Thyroid gland (tissue), 4 donors: ENCODE results near the gene PTPN14. TPM values are rescaled to one million over a fixed set of nuclear protein-coding genes. Genes with fewer than 3 reads are reported as not detected.

Source experiments
- DNase-seq, 2 donors: peaks; one replicate each; pipeline ENCODE4 v3.0.0-alpha.2; 2019
- H3K27ac ChIP-seq, 3 donors: fragments of 200-600 bp; sonication (generic); 1 replicate in 2 of 3; 2 replicates in 1 of 3; pipeline ENCODE4 v1.5.1; 2016 to 2019; ENCODE audit warnings: mild to moderate bottlenecking in 1 of 3, moderate library complexity in 1 of 3
- H3K27me3 ChIP-seq: fragments of 200-600 bp; sonication (generic); one replicate; pipeline ENCODE4 v1.5.1; 2019
- H3K36me3 ChIP-seq, 2 donors: fragments of 200-600 bp; sonication (generic); one replicate each; pipeline ENCODE4 v1.5.1; 2016 to 2019
- H3K4me1 ChIP-seq, 2 donors: fragments of 200-600 bp; sonication (generic); one replicate each; pipeline ENCODE4 v1.5.1; 2017 to 2019
- H3K4me3 ChIP-seq, 3 donors: fragments of 200-600 bp; sonication (generic); replicated peaks in 1 of 3; 1 replicate in 2 of 3; 2 replicates in 1 of 3; pipeline ENCODE4 v1.5.1; 2016; ENCODE audit warnings: mild to moderate bottlenecking in 1 of 3
- H3K9me3 ChIP-seq: fragments of 200-600 bp; sonication (generic); one replicate; pipeline ENCODE4 v1.5.1; 2017
- POLR2A ChIP-seq, 2 donors: fragments of 450-650 bp; IDR thresholded peaks; one replicate each; pipeline ENCODE4 v1.6.1; 2017; ENCODE audit warnings: antibody characterized with exemption in 2 of 2, mild to moderate bottlenecking in 2 of 2, moderate library complexity in 1 of 2
- WGBS, 2 donors: methylation state at CpG; one replicate each; pipeline ENCODE4 v1.1.5; 2017; 5-methylcytosine and 5-hydroxymethylcytosine counted together
- intact Hi-C: fragments of 100-400 bp; cut with DNase I; formaldehyde crosslinking; loops from one replicate; pipeline ENCODE4 v1.15.1; 2023
- total RNA-seq, 4 donors: library from RNA; depleted of rRNA; stranded (reverse); fragments of >200 nt; gene quantifications; one replicate each; pipeline ENCODE4 v1.2.3, GENCODE V29; 2016
- TF ChIP-seq, protein P1 (sequence below), 6 experiments: fragments of 200-600 bp in 3 of 6; fragments of 450-650 bp in 3 of 6; sonication (generic) in 3 of 6; IDR thresholded peaks; one replicate each; pipeline ENCODE4 v1.5.1; 2016 to 2019; ENCODE audit warnings: antibody characterized with exemption in 6 of 6, mild to moderate bottlenecking in 2 of 6, inconsistent platforms in 1 of 6, moderate library complexity in 1 of 6

Gene PTPN14
- total RNA-seq, 4 donors from 2014 or later: 28.1 to 33.4 (median 31.8) TPM

DNA sequence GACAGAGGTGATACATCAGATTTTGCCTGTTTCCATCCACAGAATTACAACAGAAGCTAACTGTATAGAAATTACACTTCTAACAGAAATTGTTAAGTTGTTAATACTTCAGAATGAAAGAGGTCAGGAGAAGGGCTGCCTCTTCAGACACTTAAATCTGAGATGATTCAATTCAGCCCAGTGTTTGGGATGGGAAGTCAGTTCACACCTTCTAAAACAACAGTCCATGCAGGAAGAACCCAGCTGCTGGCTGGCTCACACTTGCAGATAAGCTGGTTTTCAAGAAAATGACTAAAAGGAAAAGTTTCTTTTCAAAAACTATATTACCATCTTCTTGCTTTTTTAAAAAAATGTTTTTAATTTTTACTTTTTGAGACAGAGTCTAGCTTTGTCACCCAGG, 138.1 kb downstream of the PTPN14 start:
- no peak for DNase-seq
- Histone ChIP-seq H3K36me3 (no peaks in the 10 kb centered on the region), H3K4me1 (peaks cover 12 to 14% of the 10 kb centered on the region in 2 donors), H3K9me3 (no peaks in the 10 kb centered on the region), H3K27me3 (no peaks in the 10 kb centered on the region), H3K27ac (no peak overlapping the region), H3K4me3 (no peak overlapping the region)
- TF ChIP-seq, protein P1, sequence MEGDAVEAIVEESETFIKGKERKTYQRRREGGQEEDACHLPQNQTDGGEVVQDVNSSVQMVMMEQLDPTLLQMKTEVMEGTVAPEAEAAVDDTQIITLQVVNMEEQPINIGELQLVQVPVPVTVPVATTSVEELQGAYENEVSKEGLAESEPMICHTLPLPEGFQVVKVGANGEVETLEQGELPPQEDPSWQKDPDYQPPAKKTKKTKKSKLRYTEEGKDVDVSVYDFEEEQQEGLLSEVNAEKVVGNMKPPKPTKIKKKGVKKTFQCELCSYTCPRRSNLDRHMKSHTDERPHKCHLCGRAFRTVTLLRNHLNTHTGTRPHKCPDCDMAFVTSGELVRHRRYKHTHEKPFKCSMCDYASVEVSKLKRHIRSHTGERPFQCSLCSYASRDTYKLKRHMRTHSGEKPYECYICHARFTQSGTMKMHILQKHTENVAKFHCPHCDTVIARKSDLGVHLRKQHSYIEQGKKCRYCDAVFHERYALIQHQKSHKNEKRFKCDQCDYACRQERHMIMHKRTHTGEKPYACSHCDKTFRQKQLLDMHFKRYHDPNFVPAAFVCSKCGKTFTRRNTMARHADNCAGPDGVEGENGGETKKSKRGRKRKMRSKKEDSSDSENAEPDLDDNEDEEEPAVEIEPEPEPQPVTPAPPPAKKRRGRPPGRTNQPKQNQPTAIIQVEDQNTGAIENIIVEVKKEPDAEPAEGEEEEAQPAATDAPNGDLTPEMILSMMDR (IDR thresholded peaks at IDR 0.05): no peak
- TF ChIP-seq POLR2A (IDR thresholded peaks at IDR 0.05): no peak
- intact Hi-C loops: no loop called here

DNA sequence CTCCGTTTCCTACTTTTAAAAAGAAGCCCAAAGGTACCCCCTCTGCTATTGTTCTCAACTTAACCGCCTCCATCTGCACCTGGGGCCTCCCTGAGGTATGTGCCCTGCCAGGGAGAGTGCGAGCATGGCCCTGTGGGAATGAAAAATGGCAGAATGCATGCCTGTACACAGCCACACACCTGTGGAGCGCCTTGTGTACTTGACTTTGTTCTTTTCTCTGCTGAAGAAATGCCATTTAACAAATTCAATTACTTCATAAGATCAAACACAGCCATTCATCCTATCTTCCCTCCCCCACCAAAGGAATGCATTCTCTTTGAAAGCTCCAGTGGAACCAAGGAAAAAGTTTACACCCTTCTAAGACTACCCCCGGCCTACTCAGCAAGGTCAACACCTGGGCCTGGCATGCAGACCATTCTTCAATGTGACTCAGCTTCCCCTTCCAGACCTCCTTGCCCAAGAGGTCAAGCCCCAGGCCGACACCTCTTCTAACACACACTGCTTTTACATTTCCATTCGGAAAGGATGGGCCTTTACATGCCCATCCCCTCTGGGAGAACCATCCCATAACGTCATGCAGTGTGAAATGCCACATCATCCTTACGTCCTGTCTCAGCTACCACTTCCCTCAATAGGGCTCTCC, 146.7 kb downstream of the PTPN14 start:
- TF ChIP-seq, protein P1 (IDR thresholded peaks at IDR 0.05): no peak
- TF ChIP-seq POLR2A (IDR thresholded peaks at IDR 0.05): no peak
- intact Hi-C loops: no loop called here
- DNase-seq: no peak
- WGBS, 2 donors: 84 to 86% methylated on average over 9 of the region's 9 CpGs
- Histone ChIP-seq H3K4me1 (peaks cover 0 to 10% of the 10 kb centered on the region in 2 donors), H3K27ac (no peak overlapping the region), H3K9me3 (no peaks in the 10 kb centered on the region), H3K36me3 (peaks cover 0 to 2% of the 10 kb centered on the region in 2 donors), H3K27me3 (no peaks in the 10 kb centered on the region), H3K4me3 (no peak overlapping the region)

DNA sequence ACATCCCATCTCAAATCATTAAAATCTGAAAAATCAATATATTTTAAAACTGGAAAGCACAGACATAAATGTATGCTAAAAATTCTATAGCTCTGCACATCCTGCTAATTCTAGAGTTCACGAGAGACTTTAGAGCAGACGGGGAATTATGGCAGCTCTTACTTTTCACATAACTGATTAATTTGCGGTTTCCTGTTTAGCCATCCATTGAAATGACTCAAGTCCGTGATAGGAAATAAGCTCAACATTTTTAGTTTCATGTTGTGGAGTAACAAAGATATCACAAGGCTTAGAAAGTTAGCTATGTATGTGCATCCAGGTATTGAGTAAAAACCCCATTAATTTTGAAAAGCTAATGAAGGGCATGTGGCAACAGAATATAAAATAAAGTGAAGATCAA, 147.2 kb downstream of the PTPN14 start:
- no peak for DNase-seq
- Histone ChIP-seq H3K9me3 (no peaks in the 10 kb centered on the region), H3K4me3 (no peak overlapping the region), H3K4me1 (peaks cover 0 to 10% of the 10 kb centered on the region in 2 donors), H3K36me3 (peaks cover 0 to 2% of the 10 kb centered on the region in 2 donors), H3K27ac (no peak overlapping the region), H3K27me3 (no peaks in the 10 kb centered on the region)
- intact Hi-C loops: no loop called here
- no peak for TF ChIP-seq POLR2A (IDR thresholded peaks at IDR 0.05)
- TF ChIP-seq, protein P1 (IDR thresholded peaks at IDR 0.05): no peak
- WGBS, 2 donors: 73 to 80% methylated on average over 4 of the region's 4 CpGs

DNA sequence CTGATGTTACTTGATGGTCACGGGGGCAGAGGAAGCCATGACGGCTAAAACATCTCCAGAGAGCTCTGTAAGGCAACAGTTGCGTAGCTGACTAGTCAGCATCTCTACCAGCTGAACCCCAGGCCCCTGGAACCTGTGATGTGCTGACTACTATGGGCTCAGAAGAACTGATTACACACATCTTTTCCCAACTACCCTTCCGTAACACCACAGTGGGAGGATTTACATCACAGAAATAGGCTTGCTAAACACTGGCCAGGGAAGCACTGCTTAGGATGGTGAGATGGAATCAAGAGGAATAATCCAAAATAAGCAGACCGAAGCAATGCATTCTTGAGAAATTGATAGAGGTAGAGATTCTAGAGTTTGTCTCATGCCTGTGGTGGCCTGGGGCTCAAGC, 148.0 kb downstream of the PTPN14 start:
- H3K9me3 ChIP-seq: no peaks in the 10 kb centered on the region
- no peaks in the 10 kb centered on the region for H3K27me3 ChIP-seq
- intact Hi-C loops: no loop called here
- DNase-seq: no peak
- 83 to 92% methylated on average over 5 of the region's 5 CpGs for WGBS, 2 donors
- H3K36me3 ChIP-seq: peaks cover 0 to 2% of the 10 kb centered on the region in 2 donors
- peaks cover 0 to 10% of the 10 kb centered on the region in 2 donors for H3K4me1 ChIP-seq
- no peak overlapping the region for H3K4me3 ChIP-seq
- TF ChIP-seq POLR2A (IDR thresholded peaks at IDR 0.05): no peak
- TF ChIP-seq, protein P1 (IDR thresholded peaks at IDR 0.05): no peak
- no peak overlapping the region for H3K27ac ChIP-seq

DNA sequence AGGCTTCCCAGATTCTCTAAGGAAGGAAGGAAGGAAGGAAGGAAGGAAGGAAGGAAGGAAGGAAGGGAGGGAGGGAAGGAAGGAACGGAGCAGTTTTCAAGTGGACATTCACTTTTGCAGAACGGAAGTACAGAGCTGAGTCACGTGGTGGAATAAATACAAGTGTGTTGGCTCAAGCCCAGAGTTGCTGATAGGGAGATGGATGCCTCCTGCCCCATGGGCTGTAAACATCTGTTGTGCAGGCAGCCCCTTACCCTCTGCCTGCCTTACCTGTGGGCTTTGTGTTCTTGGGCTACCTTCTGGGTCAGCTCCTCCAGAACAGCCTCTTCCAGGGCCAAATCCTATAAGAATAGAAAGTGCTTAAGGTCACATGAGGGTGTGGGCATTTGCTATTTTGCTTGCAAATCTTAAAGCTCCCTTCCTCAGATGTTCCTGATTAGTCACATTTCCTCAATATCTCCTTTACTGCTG, 148.8 kb downstream of the PTPN14 start:
- intact Hi-C loops: no loop called here
- TF ChIP-seq, protein P1 (IDR thresholded peaks at IDR 0.05): no peak
- TF ChIP-seq POLR2A (IDR thresholded peaks at IDR 0.05): no peak

More for the DNA sequence above, 148.8 kb downstream of the PTPN14 start:
- Histone ChIP-seq H3K27ac (no peak overlapping the region), H3K36me3 (peaks cover 0 to 2% of the 10 kb centered on the region in 2 donors), H3K4me3 (no peak overlapping the region), H3K9me3 (no peaks in the 10 kb centered on the region), H3K4me1 (peaks cover 0 to 10% of the 10 kb centered on the region in 2 donors), H3K27me3 (no peaks in the 10 kb centered on the region)
- peak in 1 of 2 donors; percentile 8 for DNase-seq
- 27 to 29% methylated on average over 3 of the region's 3 CpGs for WGBS, 2 donors
